ENCODE results near the gene HSBP1.

HSBP1 gene

GRCh38 chr16:83854420-83854819, 46.6 kb downstream of the HSBP1 start:
- no peak for TF ChIP-seq CTCF (conservative IDR thresholded peaks at IDR 0.05; ENCODE audit: low read length)
- no peak overlapping the region for H3K4me3 ChIP-seq (ENCODE audit: low read length)
- DNase-seq (ENCODE audit: low read depth): no peak

- TF ChIP-seq CTCF (conservative IDR thresholded peaks at IDR 0.05; ENCODE audit: low read length): no peak
- peak; percentile 8 for DNase-seq (ENCODE audit: low read depth)
- H3K4me3 ChIP-seq (ENCODE audit: low read length): no peak overlapping the region
Observed at GRCh38 chr16:83856792-83857191, 49.0 kb downstream of the HSBP1 start.

- no peak for DNase-seq (ENCODE audit: low read depth)
- no peak overlapping the region for H3K4me3 ChIP-seq (ENCODE audit: low read length)
- TF ChIP-seq CTCF (conservative IDR thresholded peaks at IDR 0.05; ENCODE audit: low read length): no peak
Observed at GRCh38 chr16:83859265-83859664, 51.5 kb downstream of the HSBP1 start.

GRCh38 chr16:83862661-83863060, 54.9 kb downstream of the HSBP1 start:
- TF ChIP-seq CTCF (conservative IDR thresholded peaks at IDR 0.05; ENCODE audit: low read length): no peak
- DNase-seq (ENCODE audit: low read depth): no peak
- H3K4me3 ChIP-seq (ENCODE audit: low read length): no peak overlapping the region

GRCh38 chr16:83863682-83864081, 55.9 kb downstream of the HSBP1 start:
- no peak for TF ChIP-seq CTCF (conservative IDR thresholded peaks at IDR 0.05; ENCODE audit: low read length)
- no peak overlapping the region for H3K4me3 ChIP-seq (ENCODE audit: low read length)
- DNase-seq (ENCODE audit: low read depth): no peak
